SH-SY5Y (cell line): ENCODE measurements around the gene SYDE2.

Source experiments
- GATA2 ChIP-seq: IDR thresholded peaks from 2 replicates; pipeline ENCODE4 v1.6.1; 2011; ENCODE audit warnings: mild to moderate bottlenecking, low read depth, low read length
- GATA3 ChIP-seq: IDR thresholded peaks from 2 replicates; pipeline ENCODE4 v1.6.1; 2011; ENCODE audit warnings: low read depth, mild to moderate bottlenecking, low read length, moderate library complexity

The SYDE2 gene

GRCh38 chr1:85224734-85225623 lies 24.2 kb upstream of the SYDE2 start:
- TF ChIP-seq GATA3 (no peak), GATA2 (no peak)

- TF ChIP-seq GATA2, result no peak
- no peak for TF ChIP-seq GATA3
Observed at GRCh38 chr1:85224295-85224694, 23.5 kb upstream of the SYDE2 start.

GRCh38 chr1:85223334-85223733 lies 22.5 kb upstream of the SYDE2 start:
- no peak for TF ChIP-seq GATA3
- TF ChIP-seq GATA2, result no peak

GRCh38 chr1:85220756-85221201 lies 20.0 kb upstream of the SYDE2 start:
- TF ChIP-seq GATA2 (no peak), GATA3 (no peak)

DNA sequence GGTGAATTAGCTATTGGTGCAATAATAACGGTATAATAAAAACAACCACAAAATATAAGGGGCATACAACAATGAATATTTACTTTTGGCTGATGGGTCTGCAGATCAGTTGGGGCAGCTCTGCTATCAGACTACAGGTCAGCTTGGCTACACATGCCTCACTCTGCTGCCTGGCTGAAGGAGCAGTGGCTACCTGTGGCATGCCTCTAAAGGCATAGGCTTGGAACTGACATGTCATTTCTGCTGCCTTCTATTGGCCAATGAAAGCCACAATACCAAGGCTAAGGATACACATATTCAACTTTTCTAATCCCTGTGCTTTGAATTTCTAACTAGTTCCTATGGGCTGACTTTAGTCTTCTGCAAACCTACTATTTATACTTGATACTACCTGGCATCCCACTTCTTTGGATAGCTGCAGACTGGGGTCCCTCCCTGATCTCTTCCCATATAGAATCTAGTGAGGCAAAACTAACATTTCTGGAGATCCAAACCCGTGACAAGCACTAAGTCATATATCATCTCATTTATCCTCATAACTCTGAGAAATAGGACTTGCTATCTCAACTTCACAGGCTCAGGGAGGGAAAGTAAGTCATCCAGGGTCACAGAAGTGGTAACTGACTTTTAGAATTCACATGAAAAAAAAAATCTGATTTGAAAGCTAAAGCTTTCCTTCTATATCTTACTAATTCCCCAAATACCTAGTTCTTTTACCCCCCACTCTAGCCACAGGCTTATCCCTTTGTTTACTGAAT lies 19.2 kb upstream of the SYDE2 start:
- TF ChIP-seq GATA3 (no peak), GATA2 (no peak)

DNA sequence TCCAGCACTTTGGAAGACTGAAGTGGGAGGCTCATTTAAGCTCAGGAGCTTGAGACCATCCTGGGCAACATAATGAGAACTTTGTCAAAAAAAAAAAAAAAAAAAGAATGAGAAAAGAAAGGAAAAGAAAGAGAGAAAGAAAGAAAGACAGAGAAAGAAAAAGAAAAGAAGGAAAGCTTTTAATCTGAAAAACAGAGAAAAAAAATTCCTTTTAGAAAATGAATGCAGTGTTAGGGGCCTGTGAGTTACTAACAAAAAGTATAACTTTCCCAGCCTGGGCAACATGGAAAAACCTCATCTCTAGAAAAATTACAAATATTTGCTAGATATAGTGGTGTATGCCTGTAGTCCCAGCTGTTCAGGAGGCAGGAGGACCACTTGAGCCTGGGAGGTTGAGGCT lies 15.9 kb upstream of the SYDE2 start:
- TF ChIP-seq GATA3, result no peak

DNA sequence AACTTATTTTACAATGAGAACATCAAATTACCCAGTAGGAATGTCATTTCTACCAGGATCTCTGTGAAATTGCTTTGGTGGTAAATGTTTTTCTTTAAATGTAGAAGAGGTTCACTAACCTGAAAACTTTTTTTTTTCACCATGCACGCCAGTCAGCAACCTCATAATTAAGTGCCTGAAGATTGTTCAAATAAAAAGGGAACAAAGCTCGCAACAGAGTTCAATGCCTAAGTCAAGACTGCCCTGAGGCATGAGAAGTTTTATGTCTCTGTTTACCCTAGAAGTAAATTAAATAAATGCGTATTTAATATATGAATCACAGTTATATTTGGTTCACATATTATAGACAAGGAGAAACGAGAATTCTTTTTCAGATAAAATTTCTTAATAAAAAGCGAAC lies 13.8 kb upstream of the SYDE2 start:
- TF ChIP-seq GATA3, result no peak
- TF ChIP-seq GATA2, result no peak

DNA sequence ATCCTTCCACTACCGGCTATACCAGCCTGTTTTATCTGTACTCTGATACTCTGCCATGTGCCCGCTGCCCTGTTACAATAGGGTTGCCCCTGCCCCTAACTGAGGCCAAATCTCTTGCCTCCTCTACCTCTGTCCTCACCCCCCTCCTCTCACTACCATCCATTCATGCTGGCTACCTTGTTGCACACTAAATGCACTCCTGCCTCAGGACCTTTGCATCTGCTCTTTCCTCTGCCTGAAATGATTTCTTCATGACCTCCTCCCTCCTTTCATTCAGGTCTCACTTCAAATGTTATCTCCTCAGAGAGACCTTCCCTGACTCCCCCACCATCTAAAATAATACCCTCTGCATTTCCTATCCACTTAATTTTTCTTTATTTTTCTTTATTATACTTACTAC lies 7.7 kb upstream of the SYDE2 start:
- TF ChIP-seq GATA3 (no peak), GATA2 (no peak)

GRCh38 chr1:85203573-85204171 lies 2.9 kb upstream of the SYDE2 start:
- TF ChIP-seq GATA2 (no peak), GATA3 (no peak)

- TF ChIP-seq GATA3 (no peak), GATA2 (no peak)
Observed at GRCh38 chr1:85202864-85203255, 2.0 kb upstream of the SYDE2 start.

GRCh38 chr1:85202092-85202863 lies 1.5 kb upstream of the SYDE2 start:
- no peak for TF ChIP-seq GATA3
- no peak for TF ChIP-seq GATA2

GRCh38 chr1:85201340-85202091 lies 700 bp upstream of the SYDE2 start:
- no peak for TF ChIP-seq GATA3
